K562 (cell line): ENCODE results near the gene CGB8. TPM values are rescaled to one million over a fixed set of nuclear protein-coding genes. Genes with fewer than 3 reads are reported as not detected.

ENCODE experiments used
- ETS1 ChIP-seq: conservative IDR thresholded peaks from 2 replicates; pipeline ENCODE4 v1.6.1; 2011; ENCODE audit warnings: low read depth, mild to moderate bottlenecking, low read length; ENCODE audit not compliant: control insufficient read depth
- IRF9 ChIP-seq: fragments of 450-650 bp; IDR thresholded peaks from 2 replicates; pipeline ENCODE4 v1.6.1; 2016; ENCODE audit warnings: missing biosample characterization, missing genetic modification characterization
- MYNN ChIP-seq, 2 experiments: sonication (generic); formaldehyde crosslinking in 1 of 2; IDR thresholded peaks; 2 replicates each; pipeline versions ENCODE4 v1.5.0 to v1.6.1; 2016 to 2020; ENCODE audit warnings: antibody characterized with exemption in 1 of 2, missing genetic modification reagents in 1 of 2
- NFATC3 ChIP-seq: fragments of 450-650 bp; IDR thresholded peaks from 2 replicates; pipeline ENCODE4 v1.6.1; 2017; ENCODE audit warnings: mild to moderate bottlenecking
- NKRF ChIP-seq: fragments of 450-650 bp; IDR thresholded peaks from 2 replicates; pipeline ENCODE4 v1.6.1; 2016; ENCODE audit warnings: borderline replicate concordance
- PHF20 ChIP-seq: fragments of 450-650 bp; IDR thresholded peaks from 2 replicates; pipeline ENCODE4 v1.6.1; 2018; ENCODE audit not compliant: partially characterized antibody
- PHF21A ChIP-seq: fragments of 450-650 bp; IDR thresholded peaks from 2 replicates; pipeline ENCODE4 v1.6.1; 2017; ENCODE audit warnings: low read depth, borderline replicate concordance
- PRPF4 ChIP-seq: fragments of 200-400 bp; formaldehyde crosslinking; IDR thresholded peaks from one replicate; pipeline ENCODE4 v1.6.1; 2017; ENCODE audit warnings: low read length, low read depth, mild to moderate bottlenecking; ENCODE audit not compliant: insufficient read depth, poor library complexity, severe bottlenecking
- RFX7 ChIP-seq: fragments of 250-450 bp; sonication (Bioruptor Pico); IDR thresholded peaks from 2 replicates; pipeline ENCODE4 v1.5.1; 2021; ENCODE audit warnings: mild to moderate bottlenecking
- SMAD3 ChIP-seq: fragments of 450-650 bp; formaldehyde crosslinking; conservative IDR thresholded peaks from 2 replicates; pipeline ENCODE4 v1.4.0; 2020; ENCODE audit warnings: mild to moderate bottlenecking
- SUPT5H ChIP-seq: fragments of 450-650 bp; IDR thresholded peaks from 2 replicates; pipeline ENCODE4 v1.6.1; 2016
- TARDBP ChIP-seq: fragments of 450-650 bp; IDR thresholded peaks from 2 replicates; pipeline ENCODE4 v1.6.1; 2016
- TCF7L2 ChIP-seq: fragments of 150-350 bp; IDR thresholded peaks from 2 replicates; pipeline ENCODE4 v1.6.1; 2016; ENCODE audit warnings: low read depth, mild to moderate bottlenecking, low read length, moderate library complexity
- TFAM ChIP-seq: fragments of 250-450 bp; sonication (Bioruptor Pico); conservative IDR thresholded peaks from 2 replicates; pipeline ENCODE4 v1.5.0; 2021; ENCODE audit warnings: mild to moderate bottlenecking, moderate library complexity
- ZBTB49 ChIP-seq: sonication (generic); formaldehyde crosslinking; IDR thresholded peaks from 2 replicates; pipeline ENCODE4 v1.8.0; 2022; ENCODE audit warnings: missing genetic modification reagents, mild to moderate bottlenecking, borderline replicate concordance
- ZBTB7A ChIP-seq: IDR thresholded peaks from 2 replicates; pipeline ENCODE4 v1.6.1; 2011; ENCODE audit warnings: low read depth, mild to moderate bottlenecking, low read length, moderate library complexity, borderline replicate concordance; ENCODE audit not compliant: control insufficient read depth
- ZKSCAN1 ChIP-seq: fragments of 150-350 bp; IDR thresholded peaks from 2 replicates; pipeline ENCODE4 v1.6.1; 2016; ENCODE audit warnings: low read depth, low read length
- ZNF431 ChIP-seq: sonication (generic); formaldehyde crosslinking; IDR thresholded peaks from 2 replicates; pipeline ENCODE4 v1.8.0; 2022; ENCODE audit warnings: mild to moderate bottlenecking, missing genetic modification reagents
- ZNF766 ChIP-seq: fragments of 200-800 bp; sonication (Bioruptor generic); conservative IDR thresholded peaks from 2 replicates; pipeline ENCODE4 v1.6.1; 2016; ENCODE audit warnings: missing genetic modification characterization, missing compliant biosample characterization
- ZNF778 ChIP-seq: fragments of 450-650 bp; formaldehyde crosslinking; IDR thresholded peaks from 2 replicates; pipeline ENCODE4 v1.4.0; 2020; ENCODE audit warnings: mild to moderate bottlenecking, moderate library complexity
- polyA plus RNA-seq, 8 experiments: library from polyadenylated mRNA; depleted of rRNA in 4 of 8; stranded (reverse) in 5 of 8; unstranded in 3 of 8; fragments of >200 nt; fragmentation: Nextera tagmentation in 2 of 8; fragmentation: Illumina TruSeq in 1 of 8; extraction: Ambion mirVana in 2 of 8; extraction: Trizol in 1 of 8; gene quantifications; 2 replicates each; pipeline versions ENCODE4 v1.2.1 to v1.2.3, GENCODE V29; 2011 to 2014; ENCODE audit warnings: inconsistent platforms in 1 of 8, missing spikeins in 1 of 8
- total RNA-seq, 7 experiments: library from RNA; depleted of rRNA in 6 of 7; stranded (reverse); fragments of >200 nt in 6 of 7; fragmentation: Illumina TruSeq in 2 of 7; extraction: Trizol in 2 of 7; gene quantifications; 2 replicates each; pipeline versions ENCODE4 v1.2.1 to v1.2.3, GENCODE V29; 2011 to 2021; ENCODE audit warnings: low replicate concordance in 1 of 7

The CGB8 gene
- total and polyA plus RNA-seq, 9 of the 15 experiments (the other 6 are each of a cell fraction or from before 2014, with no cell fraction given) = not detected

- TF ChIP-seq NKRF (peak; percentile 15; the same call in 1 of the 2 replicates), TARDBP (no peak), TFAM (CRISPR knock-in tag) (no peak), ZKSCAN1 (no peak), ZNF431 (CRISPR knock-in tag) (no peak), IRF9 (no peak), ZBTB49 (CRISPR knock-in tag) (no peak), RFX7 (CRISPR knock-in tag) (no peak), ZNF778 (CRISPR knock-in tag) (no peak), NFATC3 (no peak), ZBTB7A (no peak), SMAD3 (CRISPR knock-in tag) (no peak), TCF7L2 (no peak), MYNN (IDR thresholded peaks at IDR 0.05) (no peak), MYNN (CRISPR knock-in tag; IDR thresholded peaks at IDR 0.05) (no peak), PHF20 (no peak), PHF21A (no peak), ETS1 (no peak), PRPF4 (no peak), ZNF766 (no peak), SUPT5H (0 out of 2 replicates have a peak, but pooled peaks have one; percentile 34)
These were observed 27.7 kb downstream of the CGB8 start (continued) for GRCh38 chr19:49020931-49021895.
